RWPE1 (cell line): ENCODE data around the gene IL1R2.
A peak's percentile ranks its signal among the peaks of the same experiment; 100 is the strongest.
"Not testable (repeated sequence)": the region's sequence is repeated elsewhere in the genome, so short reads cannot be mapped to it uniquely, and the experiment has no call there.

Experiments used
- CTCF ChIA-PET: fragments of 350-600 bp; sonication (Branson Sonifier 250); formaldehyde crosslinking; extraction: SDS; loops from one replicate; lab custom pipeline; 2021; lab: Yijun Ruan, JAX
- POLR2A ChIA-PET: fragments of 400-600 bp; formaldehyde crosslinking; extraction: SDS; loops from one replicate; lab custom pipeline; 2020; ENCODE audit warnings: antibody characterized with exemption; ENCODE audit not compliant: low non-redundant PET; lab: Yijun Ruan, JAX
- DNase-seq: peaks from one replicate; pipeline ENCODE4 v3.0.0; 2012; ENCODE audit warnings: low spot score
- H3K27ac ChIP-seq: fragments of 450-650 bp; 2 replicates; pipeline ENCODE4 v1.5.1; 2017
- CTCF ChIP-seq: fragments of 450-650 bp; conservative IDR thresholded peaks from 2 replicates; pipeline ENCODE4 v1.5.1; 2017; ENCODE audit warnings: low read depth, mild to moderate bottlenecking

Gene IL1R2

GRCh38 chr2:102063487-102063911, 71.7 kb downstream of the IL1R2 start:
- ChIA-PET CTCF (no interaction called here), POLR2A (no interaction called here)
- peak overlapping the region; percentile 75 for H3K27ac ChIP-seq
- no peak for TF ChIP-seq CTCF
- no peak for DNase-seq

GRCh38 chr2:102063941-102064678, 72.3 kb downstream of the IL1R2 start:
- no peak for TF ChIP-seq CTCF
- POLR2A ChIA-PET, result no interaction called here
- peak overlapping the region; percentile 75 for H3K27ac ChIP-seq
- CTCF ChIA-PET, result no interaction called here
- DNase-seq, result peak; percentile 88

GRCh38 chr2:102064679-102065674, 73.2 kb downstream of the IL1R2 start:
- no peak for TF ChIP-seq CTCF
- CTCF ChIA-PET, result no interaction called here
- no peak for DNase-seq
- POLR2A ChIA-PET, result interaction anchor here (0.5 kb wide), 1 partner anchor 1526 kb away, joined by 3 read pairs; no protein-coding TSS in a partner anchor
- peak overlapping the region; percentile 75 for H3K27ac ChIP-seq

DNA sequence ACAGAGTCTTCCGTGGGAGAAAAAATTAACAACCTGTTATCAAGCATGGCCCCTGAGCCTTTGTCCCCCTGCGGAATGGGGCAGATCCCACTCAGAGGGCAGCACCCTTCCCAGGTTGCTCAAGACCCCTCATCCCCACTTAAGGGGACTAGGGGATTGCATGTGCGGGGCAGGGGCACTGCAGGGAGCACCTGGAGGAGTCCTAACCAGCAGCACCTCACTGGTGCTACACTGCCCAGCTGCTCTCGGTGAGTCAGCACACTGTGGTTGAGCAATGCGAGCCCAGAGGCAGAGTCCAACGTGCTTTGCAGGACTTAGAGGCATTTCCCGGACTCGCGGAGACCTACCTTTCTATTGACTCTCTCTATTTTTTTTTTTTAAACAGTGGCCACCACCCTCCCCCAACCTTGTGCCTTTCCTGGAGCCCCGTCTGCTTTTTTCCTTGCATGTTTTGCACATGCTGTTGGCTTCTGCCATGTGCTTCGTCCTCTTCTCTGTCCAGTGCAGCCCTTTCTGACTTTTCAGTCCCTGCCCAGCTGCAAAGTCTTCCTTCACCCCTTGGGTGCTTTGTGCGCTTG, 74.0 kb downstream of the IL1R2 start:
- peak; percentile 57 for DNase-seq
- POLR2A ChIA-PET, result no interaction called here
- CTCF ChIA-PET, result no interaction called here
- TF ChIP-seq CTCF, result no peak
- no peak overlapping the region; the same call in 1 of the 2 replicates for H3K27ac ChIP-seq

DNA sequence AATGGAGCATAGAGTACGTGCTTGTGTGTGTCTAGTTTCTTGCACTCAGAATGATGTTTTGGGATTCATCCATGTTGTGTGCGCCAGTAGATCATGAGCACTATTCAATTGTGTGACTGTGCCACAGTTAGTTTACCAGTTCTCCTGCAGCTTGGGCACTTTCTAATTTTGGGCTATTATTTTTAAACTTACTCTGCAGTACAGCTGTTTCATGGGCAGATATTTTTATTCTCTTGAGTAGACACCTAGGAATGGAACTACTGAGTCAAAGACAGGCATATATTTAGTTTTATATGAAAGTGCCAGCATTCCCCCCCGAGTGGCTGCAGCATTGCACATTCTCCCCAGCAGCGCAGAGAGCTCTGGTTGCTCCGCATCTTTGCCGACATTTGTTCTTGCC, 74.8 kb downstream of the IL1R2 start:
- TF ChIP-seq CTCF, result no peak
- CTCF ChIA-PET, result no interaction called here
- POLR2A ChIA-PET, result no interaction called here
- H3K27ac ChIP-seq, result no peak overlapping the region
- no peak for DNase-seq

GRCh38 chr2:102068126-102068525, 76.4 kb downstream of the IL1R2 start:
- POLR2A ChIA-PET, DNase-seq, H3K27ac ChIP-seq: not testable (repeated sequence)
- CTCF ChIA-PET, result interaction anchor here (0.7 kb wide), 1 partner anchor 622 kb away, joined by 3 read pairs; no protein-coding TSS in a partner anchor
